ENCODE results near the gene RALB.

GRCh38 chr2:120265006-120265405 lies 12.4 kb downstream of the RALB start:
- TF ChIP-seq, protein P1, sequence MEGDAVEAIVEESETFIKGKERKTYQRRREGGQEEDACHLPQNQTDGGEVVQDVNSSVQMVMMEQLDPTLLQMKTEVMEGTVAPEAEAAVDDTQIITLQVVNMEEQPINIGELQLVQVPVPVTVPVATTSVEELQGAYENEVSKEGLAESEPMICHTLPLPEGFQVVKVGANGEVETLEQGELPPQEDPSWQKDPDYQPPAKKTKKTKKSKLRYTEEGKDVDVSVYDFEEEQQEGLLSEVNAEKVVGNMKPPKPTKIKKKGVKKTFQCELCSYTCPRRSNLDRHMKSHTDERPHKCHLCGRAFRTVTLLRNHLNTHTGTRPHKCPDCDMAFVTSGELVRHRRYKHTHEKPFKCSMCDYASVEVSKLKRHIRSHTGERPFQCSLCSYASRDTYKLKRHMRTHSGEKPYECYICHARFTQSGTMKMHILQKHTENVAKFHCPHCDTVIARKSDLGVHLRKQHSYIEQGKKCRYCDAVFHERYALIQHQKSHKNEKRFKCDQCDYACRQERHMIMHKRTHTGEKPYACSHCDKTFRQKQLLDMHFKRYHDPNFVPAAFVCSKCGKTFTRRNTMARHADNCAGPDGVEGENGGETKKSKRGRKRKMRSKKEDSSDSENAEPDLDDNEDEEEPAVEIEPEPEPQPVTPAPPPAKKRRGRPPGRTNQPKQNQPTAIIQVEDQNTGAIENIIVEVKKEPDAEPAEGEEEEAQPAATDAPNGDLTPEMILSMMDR (IDR thresholded peaks at IDR 0.05) = no peak
- no peak for TF ChIP-seq POLR2AphosphoS5 (IDR thresholded peaks at IDR 0.05)

Data from prostate gland (tissue), 2 donors.